ENCODE results near the gene CIROP. TPM values are rescaled to one million over a fixed set of nuclear protein-coding genes. Genes with fewer than 3 reads are reported as not detected.

The CIROP gene
- total RNA-seq, 4 donors from 2014 or later: not detected

DNA sequence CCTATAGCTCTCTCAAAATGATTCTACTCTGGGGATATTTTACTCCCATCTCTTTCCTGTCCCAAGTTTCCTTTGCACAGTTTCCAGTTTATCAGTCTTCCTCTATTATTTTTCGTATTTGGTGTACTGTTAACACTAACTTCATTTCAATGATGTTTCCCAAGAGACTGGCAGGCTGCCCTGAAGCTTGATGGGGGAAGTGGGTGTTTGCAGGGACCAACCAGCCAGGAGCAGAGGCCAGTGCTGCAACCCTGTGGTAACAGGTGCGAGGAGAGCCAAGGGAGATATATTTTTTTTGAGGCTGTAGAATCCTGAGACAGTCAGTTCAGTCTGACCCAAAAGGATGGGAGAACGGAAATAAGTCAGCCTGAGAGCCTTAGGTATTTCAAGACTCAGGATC lies 26.1 kb upstream of the CIROP start:
- 65% methylated on average over 3 of the region's 3 CpGs for WGBS
- no peak for DNase-seq (ENCODE audit: low spot score in 2 of 2)
- Histone ChIP-seq H3K27me3 (no peaks in the 10 kb centered on the region), H3K27ac (no peak overlapping the region), H3K4me1 (peaks cover 28% of the 10 kb centered on the region), H3K9me3 (no peaks in the 10 kb centered on the region), H3K36me3 (peaks cover 28% of the 10 kb centered on the region), H3K4me3 (no peak overlapping the region)
- TF ChIP-seq POLR2A (IDR thresholded peaks at IDR 0.05): no peak
- TF ChIP-seq CTCF (IDR thresholded peaks at IDR 0.05): no peak
- no peak for TF ChIP-seq POLR2AphosphoS5 (IDR thresholded peaks at IDR 0.05)
- TF ChIP-seq EP300 (IDR thresholded peaks at IDR 0.05): no peak

DNA sequence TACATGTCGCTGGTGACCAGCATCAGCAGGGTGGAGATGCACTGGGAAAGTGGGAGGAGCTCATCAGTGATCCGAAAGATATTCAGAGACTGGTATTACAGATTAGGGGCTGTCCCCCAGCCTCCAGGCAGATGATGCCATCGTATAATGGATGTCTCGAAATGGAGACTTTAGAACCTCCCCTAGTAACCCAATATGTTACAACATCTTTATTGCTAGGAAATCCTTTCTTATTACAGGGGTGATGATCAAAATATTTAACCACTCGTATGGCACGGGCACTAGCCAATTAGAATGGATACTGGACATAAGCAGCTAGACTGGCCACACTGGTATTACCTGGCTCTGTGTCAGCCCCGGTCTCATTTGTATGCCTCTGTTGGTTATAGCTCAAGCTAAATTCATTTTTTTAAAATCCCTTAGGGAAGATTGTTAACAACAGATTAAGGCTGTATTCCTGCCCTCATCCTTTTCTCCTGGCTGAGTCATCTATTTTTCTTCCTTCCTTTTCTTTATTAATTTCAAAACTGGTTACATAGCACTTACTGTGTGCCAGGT lies 25.0 kb upstream of the CIROP start:
- no peaks in the 10 kb centered on the region for H3K9me3 ChIP-seq
- no peak for DNase-seq (ENCODE audit: low spot score in 2 of 2)
- H3K4me3 ChIP-seq: no peak overlapping the region
- TF ChIP-seq POLR2A (IDR thresholded peaks at IDR 0.05) (no peak), EP300 (IDR thresholded peaks at IDR 0.05) (no peak), POLR2AphosphoS5 (IDR thresholded peaks at IDR 0.05) (no peak), CTCF (IDR thresholded peaks at IDR 0.05) (no peak)
- no peaks in the 10 kb centered on the region for H3K27me3 ChIP-seq
- H3K36me3 ChIP-seq: peaks cover 28% of the 10 kb centered on the region
- 79% methylated on average over 7 of the region's 7 CpGs for WGBS
- H3K4me1 ChIP-seq: peaks cover 34% of the 10 kb centered on the region
- H3K27ac ChIP-seq: no peak overlapping the region

- peaks cover 28% of the 10 kb centered on the region for H3K36me3 ChIP-seq
Measured at GRCh38 chr14:23128969-23129758, 24.4 kb upstream of the CIROP start.

DNA sequence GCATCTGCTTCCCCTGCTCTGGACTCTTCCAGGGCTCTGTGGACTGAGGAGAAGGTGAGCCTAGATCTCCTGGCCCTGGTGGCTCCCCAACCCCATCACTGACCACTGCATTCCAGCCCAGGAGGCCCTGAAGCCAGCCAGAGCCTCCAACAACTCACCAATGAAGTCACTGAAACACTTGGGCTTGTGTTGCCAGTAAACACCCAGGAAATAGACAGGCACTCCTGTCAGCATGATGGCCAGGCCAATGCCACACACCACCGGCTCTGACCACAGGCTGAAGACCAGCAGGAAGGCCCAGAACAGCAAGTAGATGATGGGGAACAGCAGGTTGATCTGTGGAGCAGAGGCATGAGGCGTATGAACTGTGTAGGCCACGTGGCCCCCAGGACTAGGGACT lies 23.1 kb upstream of the CIROP start:
- TF ChIP-seq EP300 (IDR thresholded peaks at IDR 0.05) (no peak), CTCF (IDR thresholded peaks at IDR 0.05) (no peak), POLR2AphosphoS5 (IDR thresholded peaks at IDR 0.05) (no peak), POLR2A (IDR thresholded peaks at IDR 0.05) (no peak)
- no peak for DNase-seq (ENCODE audit: low spot score in 2 of 2)
- Histone ChIP-seq H3K27ac (no peak overlapping the region), H3K36me3 (peaks cover 28% of the 10 kb centered on the region), H3K9me3 (no peaks in the 10 kb centered on the region), H3K4me1 (peaks cover 53% of the 10 kb centered on the region), H3K27me3 (no peaks in the 10 kb centered on the region), H3K4me3 (no peak overlapping the region)
- WGBS: 100% methylated on average over 2 of the region's 3 CpGs

More at GRCh38 chr14:23128969-23129758, 24.4 kb upstream of the CIROP start:
- H3K4me1 ChIP-seq: peaks cover 41% of the 10 kb centered on the region
- H3K4me3 ChIP-seq: no peak overlapping the region
- no peak for DNase-seq (ENCODE audit: low spot score in 2 of 2)
- 91% methylated on average over 7 of the region's 7 CpGs for WGBS
- TF ChIP-seq POLR2A (IDR thresholded peaks at IDR 0.05): no peak
- no peaks in the 10 kb centered on the region for H3K27me3 ChIP-seq
- H3K27ac ChIP-seq: no peak overlapping the region
- H3K9me3 ChIP-seq: no peaks in the 10 kb centered on the region

GRCh38 chr14:23126548-23127278 lies 21.9 kb upstream of the CIROP start:
- DNase-seq (ENCODE audit: low spot score in 2 of 2): no peak
- no peaks in the 10 kb centered on the region for H3K27me3 ChIP-seq
- H3K27ac ChIP-seq: no peak overlapping the region
- peaks cover 28% of the 10 kb centered on the region for H3K36me3 ChIP-seq
- TF ChIP-seq EP300 (IDR thresholded peaks at IDR 0.05) (no peak), POLR2AphosphoS5 (IDR thresholded peaks at IDR 0.05) (no peak), POLR2A (IDR thresholded peaks at IDR 0.05) (no peak), CTCF (IDR thresholded peaks at IDR 0.05) (no peak)
- H3K4me1 ChIP-seq: peaks cover 54% of the 10 kb centered on the region
- WGBS: 84% methylated on average over 6 of the region's 8 CpGs
- H3K9me3 ChIP-seq: no peaks in the 10 kb centered on the region
- H3K4me3 ChIP-seq: no peak overlapping the region

Data from suprapubic skin (tissue), 4 donors.